Memory B cell (primary cell): ENCODE data around the gene SLC39A11.

Experiments
- ATAC-seq: fragments of 150-1000 bp; cut with Tn5 transposase; 2 replicates; pipeline ENCODE4 v1.10.0; 2021; ENCODE audit warnings: low read depth, mild to moderate bottlenecking, moderate library complexity
- DNase-seq, 2 donors: peaks; one replicate each; pipeline ENCODE4 v3.0.0; 2022; ENCODE audit warnings: low spot score in 2 of 2
- H3K27ac Mint-ChIP-seq: one replicate; pipeline ENCODE4 v1.8.0; 2022; ENCODE audit warnings: mild to moderate bottlenecking, moderate library complexity, mixed read lengths
- H3K27me3 Mint-ChIP-seq: one replicate; pipeline ENCODE4 v1.8.0; 2022; ENCODE audit warnings: mixed read lengths
- H3K36me3 Mint-ChIP-seq: one replicate; pipeline ENCODE4 v1.8.0; 2022; ENCODE audit warnings: mild to moderate bottlenecking, mixed read lengths
- H3K4me1 Mint-ChIP-seq: one replicate; pipeline ENCODE4 v1.8.0; 2022; ENCODE audit warnings: mixed read lengths
- H3K4me3 Mint-ChIP-seq: one replicate; pipeline ENCODE4 v1.8.0; 2022; ENCODE audit warnings: mild to moderate bottlenecking, moderate library complexity, mixed read lengths
- H3K9me3 Mint-ChIP-seq: one replicate; pipeline ENCODE4 v1.8.0; 2022; ENCODE audit warnings: mixed read lengths

The SLC39A11 gene

GRCh38 chr17:72749119-72749572 lies 343.3 kb downstream of the SLC39A11 start:
- Mint-ChIP-seq H3K27me3 (no peaks in the 10 kb centered on the region), H3K36me3 (peaks cover 7% of the 10 kb centered on the region), H3K4me3 (no peak overlapping the region), H3K9me3 (no peaks in the 10 kb centered on the region), H3K27ac (no peak overlapping the region), H3K4me1 (no peaks in the 10 kb centered on the region)
- ATAC-seq (no peak), DNase-seq (no peak)

GRCh38 chr17:72747501-72747900 lies 345.0 kb downstream of the SLC39A11 start:
- Mint-ChIP-seq H3K27ac (no peak overlapping the region), H3K4me3 (no peak overlapping the region)

GRCh38 chr17:72745241-72745640 lies 347.2 kb downstream of the SLC39A11 start:
- H3K4me1 Mint-ChIP-seq = no peaks in the 10 kb centered on the region

More at GRCh38 chr17:72747501-72747900, 345.0 kb downstream of the SLC39A11 start:
- Mint-ChIP-seq H3K4me1 (no peaks in the 10 kb centered on the region), H3K9me3 (no peaks in the 10 kb centered on the region), H3K27me3 (no peaks in the 10 kb centered on the region), H3K36me3 (peaks cover 8% of the 10 kb centered on the region)
- DNase-seq (no peak), ATAC-seq (no peak)

GRCh38 chr17:72743037-72743467 lies 349.4 kb downstream of the SLC39A11 start:
- H3K4me1 Mint-ChIP-seq = no peaks in the 10 kb centered on the region
- no peaks in the 10 kb centered on the region for H3K27me3 Mint-ChIP-seq
- no peak overlapping the region for H3K27ac Mint-ChIP-seq
- no peak for ATAC-seq
- no peaks in the 10 kb centered on the region for H3K9me3 Mint-ChIP-seq
- H3K36me3 Mint-ChIP-seq = peaks cover 12% of the 10 kb centered on the region
- no peak for DNase-seq
- H3K4me3 Mint-ChIP-seq = no peak overlapping the region

More at GRCh38 chr17:72745241-72745640, 347.2 kb downstream of the SLC39A11 start:
- H3K27ac Mint-ChIP-seq = no peak overlapping the region
- H3K27me3 Mint-ChIP-seq = no peaks in the 10 kb centered on the region
- H3K36me3 Mint-ChIP-seq = peaks cover 8% of the 10 kb centered on the region
- H3K4me3 Mint-ChIP-seq = no peak overlapping the region
- no peaks in the 10 kb centered on the region for H3K9me3 Mint-ChIP-seq
- no peak for ATAC-seq
- DNase-seq = no peak

- DNase-seq = no peak
- ATAC-seq = no peak
- Mint-ChIP-seq H3K4me3 (no peak overlapping the region), H3K27me3 (no peaks in the 10 kb centered on the region), H3K27ac (no peak overlapping the region), H3K4me1 (no peaks in the 10 kb centered on the region), H3K36me3 (peaks cover 23% of the 10 kb centered on the region), H3K9me3 (no peaks in the 10 kb centered on the region)
These were observed 355.3 kb downstream of the SLC39A11 start for GRCh38 chr17:72737151-72737690.

- ATAC-seq (no peak), DNase-seq (no peak)
- Mint-ChIP-seq H3K27ac (no peak overlapping the region), H3K9me3 (no peaks in the 10 kb centered on the region), H3K36me3 (peaks cover 23% of the 10 kb centered on the region), H3K27me3 (no peaks in the 10 kb centered on the region), H3K4me3 (no peak overlapping the region), H3K4me1 (no peaks in the 10 kb centered on the region)
These were observed 356.9 kb downstream of the SLC39A11 start for GRCh38 chr17:72735592-72735991.

- peaks cover 23% of the 10 kb centered on the region for H3K36me3 Mint-ChIP-seq
- H3K9me3 Mint-ChIP-seq = no peaks in the 10 kb centered on the region
- H3K27ac Mint-ChIP-seq = no peak overlapping the region
- DNase-seq (no peak), ATAC-seq (no peak)
- no peaks in the 10 kb centered on the region for H3K4me1 Mint-ChIP-seq
- no peaks in the 10 kb centered on the region for H3K27me3 Mint-ChIP-seq
- H3K4me3 Mint-ChIP-seq = no peak overlapping the region
These were observed 357.4 kb downstream of the SLC39A11 start for GRCh38 chr17:72735048-72735447.

GRCh38 chr17:72734613-72735012 lies 357.9 kb downstream of the SLC39A11 start:
- no peak overlapping the region for H3K4me3 Mint-ChIP-seq
- no peaks in the 10 kb centered on the region for H3K9me3 Mint-ChIP-seq
- no peaks in the 10 kb centered on the region for H3K27me3 Mint-ChIP-seq
- DNase-seq = no peak
- no peak overlapping the region for H3K27ac Mint-ChIP-seq
- H3K4me1 Mint-ChIP-seq = no peaks in the 10 kb centered on the region
- no peak for ATAC-seq
- H3K36me3 Mint-ChIP-seq = peaks cover 23% of the 10 kb centered on the region

- H3K4me3 Mint-ChIP-seq = no peak overlapping the region
- H3K27ac Mint-ChIP-seq = no peak overlapping the region
- no peaks in the 10 kb centered on the region for H3K4me1 Mint-ChIP-seq
- ATAC-seq = no peak
- H3K9me3 Mint-ChIP-seq = no peaks in the 10 kb centered on the region
- peaks cover 23% of the 10 kb centered on the region for H3K36me3 Mint-ChIP-seq
- H3K27me3 Mint-ChIP-seq = no peaks in the 10 kb centered on the region
- DNase-seq = no peak
These were observed 358.7 kb downstream of the SLC39A11 start for GRCh38 chr17:72733619-72734282.

- no peak overlapping the region for H3K27ac Mint-ChIP-seq
- H3K4me1 Mint-ChIP-seq = no peaks in the 10 kb centered on the region
- H3K36me3 Mint-ChIP-seq = peaks cover 19% of the 10 kb centered on the region
- ATAC-seq (no peak), DNase-seq (no peak)
- H3K4me3 Mint-ChIP-seq = no peak overlapping the region
- no peaks in the 10 kb centered on the region for H3K9me3 Mint-ChIP-seq
- no peaks in the 10 kb centered on the region for H3K27me3 Mint-ChIP-seq
These were observed 359.4 kb downstream of the SLC39A11 start for GRCh38 chr17:72732893-72733618.

- no peaks in the 10 kb centered on the region for H3K9me3 Mint-ChIP-seq
- peaks cover 12% of the 10 kb centered on the region for H3K4me1 Mint-ChIP-seq
- no peak overlapping the region for H3K4me3 Mint-ChIP-seq
- no peak overlapping the region for H3K27ac Mint-ChIP-seq
- H3K27me3 Mint-ChIP-seq = no peaks in the 10 kb centered on the region
- no peak for ATAC-seq
- H3K36me3 Mint-ChIP-seq = peaks cover 8% of the 10 kb centered on the region
- DNase-seq = no peak
These were observed 362.4 kb downstream of the SLC39A11 start for GRCh38 chr17:72730077-72730476.

GRCh38 chr17:72726936-72727335 lies 365.6 kb downstream of the SLC39A11 start:
- Mint-ChIP-seq H3K4me3 (peak overlapping the region; percentile 85), H3K9me3 (no peaks in the 10 kb centered on the region), H3K36me3 (no peaks in the 10 kb centered on the region), H3K27ac (peak overlapping the region; percentile 89), H3K27me3 (no peaks in the 10 kb centered on the region), H3K4me1 (peaks cover 12% of the 10 kb centered on the region)
- DNase-seq (peak; percentile 8 to 30), ATAC-seq (peak; percentile 87)

GRCh38 chr17:72725433-72726068 lies 366.9 kb downstream of the SLC39A11 start:
- H3K27me3 Mint-ChIP-seq = no peaks in the 10 kb centered on the region
- no peak overlapping the region for H3K4me3 Mint-ChIP-seq
- no peak for ATAC-seq
- H3K9me3 Mint-ChIP-seq = no peaks in the 10 kb centered on the region
- no peaks in the 10 kb centered on the region for H3K36me3 Mint-ChIP-seq
- peak; percentile 14 to 16 for DNase-seq
- H3K4me1 Mint-ChIP-seq = peaks cover 12% of the 10 kb centered on the region
- peak overlapping the region; percentile 25 for H3K27ac Mint-ChIP-seq

GRCh38 chr17:72724267-72724666 lies 368.2 kb downstream of the SLC39A11 start:
- Mint-ChIP-seq H3K9me3 (no peaks in the 10 kb centered on the region), H3K36me3 (no peaks in the 10 kb centered on the region), H3K27ac (no peak overlapping the region), H3K4me1 (peaks cover 16% of the 10 kb centered on the region), H3K4me3 (no peak overlapping the region), H3K27me3 (no peaks in the 10 kb centered on the region)
- no peak for DNase-seq
- ATAC-seq = no peak
